ENCODE data around the gene RBFOX2.

- TF ChIP-seq CTCF (IDR thresholded peaks at IDR 0.05; ENCODE audit: low read depth, low read length, missing input control) (no peak), SP1 (IDR thresholded peaks at IDR 0.05) (no peak), MAX (IDR thresholded peaks at IDR 0.05) (no peak), HNF4G (IDR thresholded peaks at IDR 0.05) (no peak), JUND (IDR thresholded peaks at IDR 0.05) (no peak)
Measured at GRCh38 chr22:35846804-35847203, 181.8 kb downstream of the RBFOX2 start.
